ENCODE data around the gene SLC41A1.

The SLC41A1 gene

DNA sequence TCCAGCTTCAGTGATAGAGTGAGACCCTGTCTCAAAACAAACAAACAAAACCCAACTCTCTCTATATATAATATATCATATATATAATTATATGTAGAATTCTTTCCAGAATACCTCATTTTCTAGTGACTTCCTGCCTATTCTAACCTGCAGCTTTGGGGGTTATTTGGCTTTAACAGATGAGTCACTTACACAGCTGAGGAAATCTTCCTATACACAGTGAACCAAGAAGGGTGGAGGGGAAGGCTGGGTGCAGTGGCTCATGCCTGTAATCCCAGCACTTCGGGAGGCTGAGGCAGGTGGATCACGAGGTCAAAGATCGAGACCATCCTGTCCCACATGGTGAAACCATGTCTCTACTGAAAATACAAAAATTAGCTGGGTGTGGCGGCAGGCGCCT is 47.0 kb downstream of the SLC41A1 start:
- H3K27me3 ChIP-seq = no peaks in the 10 kb centered on the region
- TF ChIP-seq CTCF (IDR thresholded peaks at IDR 0.05) = no peak
- H3K9me3 ChIP-seq = no peaks in the 10 kb centered on the region
- no peak overlapping the region for H3K4me3 ChIP-seq (ENCODE audit: low read depth in 1 of 2, low read length in 1 of 2)
- no peaks in the 10 kb centered on the region for H3K4me1 ChIP-seq (ENCODE audit: control insufficient read depth in 1 of 2, insufficient read depth in 1 of 2, low read depth in 1 of 2, low read length in 1 of 2)
- no peak overlapping the region for H3K27ac ChIP-seq
- peaks cover 26% of the 10 kb centered on the region for H3K36me3 ChIP-seq

- Histone ChIP-seq H3K4me3 (ENCODE audit: low read depth in 1 of 2, low read length in 1 of 2) (no peak overlapping the region), H3K4me1 (ENCODE audit: control insufficient read depth in 1 of 2, insufficient read depth in 1 of 2, low read depth in 1 of 2, low read length in 1 of 2) (no peaks in the 10 kb centered on the region), H3K27ac (no peak overlapping the region), H3K27me3 (no peaks in the 10 kb centered on the region), H3K36me3 (peaks cover 15% of the 10 kb centered on the region), H3K9me3 (no peaks in the 10 kb centered on the region)
- no peak for TF ChIP-seq CTCF (IDR thresholded peaks at IDR 0.05)
Observed at GRCh38 chr1:205764578-205764977, 48.4 kb downstream of the SLC41A1 start.

GRCh38 chr1:205763980-205764379 is 49.0 kb downstream of the SLC41A1 start:
- Histone ChIP-seq H3K27ac (no peak overlapping the region), H3K36me3 (peaks cover 9% of the 10 kb centered on the region), H3K4me1 (ENCODE audit: control insufficient read depth in 1 of 2, insufficient read depth in 1 of 2, low read depth in 1 of 2, low read length in 1 of 2) (no peaks in the 10 kb centered on the region), H3K4me3 (ENCODE audit: low read depth in 1 of 2, low read length in 1 of 2) (no peak overlapping the region), H3K27me3 (no peaks in the 10 kb centered on the region), H3K9me3 (no peaks in the 10 kb centered on the region)
- TF ChIP-seq CTCF (IDR thresholded peaks at IDR 0.05) = no peak

DNA sequence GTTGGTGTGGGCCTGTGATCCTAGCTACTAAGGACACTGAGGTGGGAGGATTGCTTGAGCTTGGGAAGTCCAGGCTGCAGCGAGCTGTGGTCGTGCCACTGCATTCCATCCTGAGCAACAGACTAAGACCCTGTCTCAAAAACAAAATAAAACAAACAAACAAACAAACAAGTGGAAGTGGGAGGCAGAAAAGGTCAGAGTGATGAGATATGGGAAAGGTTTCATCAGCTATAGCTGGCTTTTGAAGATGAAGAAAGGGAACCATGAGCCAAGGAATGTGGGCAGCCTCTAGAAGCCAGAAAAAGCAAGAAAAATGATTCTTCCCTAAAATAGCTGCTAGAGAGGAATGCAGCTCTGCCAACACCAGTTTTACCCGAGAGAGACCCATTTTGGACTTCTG is 52.4 kb downstream of the SLC41A1 start:
- no peak for TF ChIP-seq CTCF (IDR thresholded peaks at IDR 0.05)
- Histone ChIP-seq H3K9me3 (no peaks in the 10 kb centered on the region), H3K27ac (no peak overlapping the region), H3K4me3 (ENCODE audit: low read depth in 1 of 2, low read length in 1 of 2) (no peak overlapping the region), H3K36me3 (no peaks in the 10 kb centered on the region), H3K27me3 (peaks cover under 1% of the 10 kb centered on the region), H3K4me1 (ENCODE audit: control insufficient read depth in 1 of 2, insufficient read depth in 1 of 2, low read depth in 1 of 2, low read length in 1 of 2) (no peaks in the 10 kb centered on the region)

- no peak for TF ChIP-seq CTCF (IDR thresholded peaks at IDR 0.05)
- Histone ChIP-seq H3K9me3 (no peaks in the 10 kb centered on the region), H3K4me3 (ENCODE audit: low read depth in 1 of 2, low read length in 1 of 2) (no peak overlapping the region)
Observed at GRCh38 chr1:205756552-205756951, 56.4 kb downstream of the SLC41A1 start.

DNA sequence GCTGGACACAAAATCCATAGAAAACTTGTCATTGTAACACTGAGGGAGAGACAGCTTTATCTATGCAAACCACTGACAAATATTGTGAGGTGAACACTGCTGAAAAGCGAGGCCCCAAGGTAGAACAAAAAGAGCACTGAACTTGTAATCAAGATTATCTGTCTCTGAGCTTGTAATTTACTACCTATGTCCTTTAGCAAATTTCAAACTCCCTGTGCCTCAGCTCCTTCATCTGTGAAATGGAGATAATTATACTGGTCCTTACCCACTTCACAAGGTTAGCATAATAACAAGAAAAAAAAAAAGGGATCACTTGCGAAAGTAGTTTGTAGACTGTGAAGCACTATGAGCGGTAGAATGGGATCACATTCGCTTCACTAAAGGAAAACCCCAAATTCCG is 58.1 kb downstream of the SLC41A1 start:
- H3K9me3 ChIP-seq = no peaks in the 10 kb centered on the region
- H3K27ac ChIP-seq = no peak overlapping the region
- no peaks in the 10 kb centered on the region for H3K36me3 ChIP-seq
- H3K4me3 ChIP-seq (ENCODE audit: low read depth in 1 of 2, low read length in 1 of 2) = no peak overlapping the region
- peaks cover 5% of the 10 kb centered on the region for H3K27me3 ChIP-seq
- H3K4me1 ChIP-seq (ENCODE audit: control insufficient read depth in 1 of 2, insufficient read depth in 1 of 2, low read depth in 1 of 2, low read length in 1 of 2) = peaks cover 4 to 6% of the 10 kb centered on the region in 2 experiments
- TF ChIP-seq CTCF (IDR thresholded peaks at IDR 0.05) = no peak

More at GRCh38 chr1:205756552-205756951, 56.4 kb downstream of the SLC41A1 start:
- Histone ChIP-seq H3K27ac (no peak overlapping the region), H3K4me1 (ENCODE audit: control insufficient read depth in 1 of 2, insufficient read depth in 1 of 2, low read depth in 1 of 2, low read length in 1 of 2) (no peaks in the 10 kb centered on the region), H3K27me3 (peaks cover 5% of the 10 kb centered on the region), H3K36me3 (no peaks in the 10 kb centered on the region)
